ENCODE results near the gene IGF2BP2.
A peak's percentile ranks its signal among the peaks of the same experiment; 100 is the strongest.
"Not testable (repeated sequence)": the region's sequence is repeated elsewhere in the genome, so short reads cannot be mapped to it uniquely, and the experiment has no call there.

IGF2BP2 gene

GRCh38 chr3:185659942-185660921, 164.6 kb downstream of the IGF2BP2 start:
- peak; percentile 75 for DNase-seq (ENCODE audit: low spot score)

- DNase-seq (ENCODE audit: low spot score) = no peak
Observed at GRCh38 chr3:185658943-185659342, 165.9 kb downstream of the IGF2BP2 start.

GRCh38 chr3:185658504-185658912, 166.3 kb downstream of the IGF2BP2 start:
- peak; percentile 85 for DNase-seq (ENCODE audit: low spot score)

- DNase-seq (ENCODE audit: low spot score) = no peak
Observed at GRCh38 chr3:185657691-185658503, 166.9 kb downstream of the IGF2BP2 start.

- DNase-seq (ENCODE audit: low spot score) = no peak
Observed at GRCh38 chr3:185657211-185657610, 167.6 kb downstream of the IGF2BP2 start.

- DNase-seq (ENCODE audit: low spot score) = no peak
Observed at GRCh38 chr3:185656321-185656840, 168.5 kb downstream of the IGF2BP2 start.

GRCh38 chr3:185655426-185656320, 169.2 kb downstream of the IGF2BP2 start:
- DNase-seq (ENCODE audit: low spot score) = no peak

- no peak for DNase-seq (ENCODE audit: low spot score)
Observed at GRCh38 chr3:185654758-185655145, 170.1 kb downstream of the IGF2BP2 start.

GRCh38 chr3:185653949-185654757, 170.7 kb downstream of the IGF2BP2 start:
- no peak for DNase-seq (ENCODE audit: low spot score)

GRCh38 chr3:185651971-185652370, 172.9 kb downstream of the IGF2BP2 start:
- DNase-seq (ENCODE audit: low spot score) = no peak

GRCh38 chr3:185649414-185649813, 175.4 kb downstream of the IGF2BP2 start:
- DNase-seq (ENCODE audit: low spot score) = no peak

- no peak for DNase-seq (ENCODE audit: low spot score)
Observed at GRCh38 chr3:185648396-185648795, 176.4 kb downstream of the IGF2BP2 start.

GRCh38 chr3:185647880-185648210, 177.0 kb downstream of the IGF2BP2 start:
- DNase-seq (ENCODE audit: low spot score) = no peak

GRCh38 chr3:185647134-185647879, 177.5 kb downstream of the IGF2BP2 start:
- DNase-seq (ENCODE audit: low spot score) = no peak

- no peak for DNase-seq (ENCODE audit: low spot score)
Observed at GRCh38 chr3:185646382-185647133, 178.3 kb downstream of the IGF2BP2 start.

- DNase-seq (ENCODE audit: low spot score) = no peak
Observed at GRCh38 chr3:185645596-185646381, 179.1 kb downstream of the IGF2BP2 start.

GRCh38 chr3:185645191-185645590, 179.7 kb downstream of the IGF2BP2 start:
- not testable (repeated sequence) for DNase-seq (ENCODE audit: low spot score)

- DNase-seq (ENCODE audit: low spot score) = no peak
Observed at GRCh38 chr3:185640308-185640707, 184.5 kb downstream of the IGF2BP2 start.

Data from SW480 (cell line).